GM12874 (cell line): Measurements from ENCODE around the gene RPS25.

Experiments
- CTCF ChIP-seq: IDR thresholded peaks from 2 replicates; pipeline ENCODE4 v1.5.1; 2011; ENCODE audit warnings: low read depth, mild to moderate bottlenecking, control low read depth, low read length, moderate library complexity; ENCODE audit not compliant: insufficient read depth

The RPS25 gene

GRCh38 chr11:119026970-119027369, 8.8 kb upstream of the RPS25 start:
- no peak for TF ChIP-seq CTCF

GRCh38 chr11:119025978-119026766, 8.0 kb upstream of the RPS25 start:
- TF ChIP-seq CTCF: no peak

- no peak for TF ChIP-seq CTCF
Observed at GRCh38 chr11:119025541-119025940, 7.4 kb upstream of the RPS25 start.

- TF ChIP-seq CTCF: no peak
Observed at GRCh38 chr11:119025099-119025473, 6.9 kb upstream of the RPS25 start.

- TF ChIP-seq CTCF: no peak
Observed at GRCh38 chr11:119024430-119025098, 6.4 kb upstream of the RPS25 start.

GRCh38 chr11:119023741-119024140, 5.6 kb upstream of the RPS25 start:
- TF ChIP-seq CTCF: no peak

GRCh38 chr11:119021631-119022030, 3.5 kb upstream of the RPS25 start:
- TF ChIP-seq CTCF: no peak
